Omental fat pad (tissue), 4 donors: ENCODE data around the gene PAX3. TPM values are rescaled to one million over a fixed set of nuclear protein-coding genes. Genes with fewer than 3 reads are reported as not detected.

ENCODE experiments used
- ATAC-seq: fragments of 150-250 bp; one replicate; pipeline ENCODE4 v1.9.1; 2016; ENCODE audit warnings: mild to moderate bottlenecking, moderate library complexity; ENCODE audit not compliant: low FRiP score
- DNase-seq: peaks from one replicate; pipeline ENCODE4 v3.0.0-alpha.2; 2019; ENCODE audit warnings: low spot score
- CTCF ChIP-seq, 3 donors: fragments of 450-650 bp; IDR thresholded peaks; one replicate each; pipeline ENCODE4 v1.5.1; 2016 to 2017; ENCODE audit warnings: antibody characterized with exemption in 3 of 3, mild to moderate bottlenecking in 3 of 3, moderate library complexity in 2 of 3
- total RNA-seq, 4 donors: library from RNA; depleted of rRNA; stranded (reverse); fragments of >200 nt; gene quantifications; one replicate each; pipeline ENCODE4 v1.1.0, GENCODE V29; 2016

Gene PAX3
- total RNA-seq, 4 donors from 2014 or later: not detected

GRCh38 chr2:222268311-222268990 is 30.3 kb downstream of the PAX3 start:
- ATAC-seq: no peak
- no peak for TF ChIP-seq CTCF (IDR thresholded peaks at IDR 0.05)

GRCh38 chr2:222264791-222265320 is 33.9 kb downstream of the PAX3 start:
- ATAC-seq: no peak
- TF ChIP-seq CTCF (IDR thresholded peaks at IDR 0.05): no peak
- DNase-seq: no peak

More at GRCh38 chr2:222268311-222268990, 30.3 kb downstream of the PAX3 start:
- no peak for DNase-seq

- ATAC-seq (no peak), DNase-seq (no peak)
- TF ChIP-seq CTCF (IDR thresholded peaks at IDR 0.05): no peak
Observed at GRCh38 chr2:222261504-222261903, 37.3 kb downstream of the PAX3 start.

- ATAC-seq (no peak), DNase-seq (no peak)
- no peak for TF ChIP-seq CTCF (IDR thresholded peaks at IDR 0.05)
Observed at GRCh38 chr2:222257645-222258044, 41.2 kb downstream of the PAX3 start.

GRCh38 chr2:222256250-222256649 is 42.5 kb downstream of the PAX3 start:
- no peak for DNase-seq
- no peak for ATAC-seq
- TF ChIP-seq CTCF (IDR thresholded peaks at IDR 0.05): no peak

GRCh38 chr2:222255090-222255489 is 43.7 kb downstream of the PAX3 start:
- ATAC-seq (no peak), DNase-seq (no peak)
- no peak for TF ChIP-seq CTCF (IDR thresholded peaks at IDR 0.05)

- TF ChIP-seq CTCF (IDR thresholded peaks at IDR 0.05): no peak
- no peak for ATAC-seq
- DNase-seq: no peak
Observed at GRCh38 chr2:222250313-222250712, 48.5 kb downstream of the PAX3 start.
